HG03139 (cell line): ENCODE data around the gene CDHR5.
"Not testable (repeated sequence)": the region's sequence is repeated elsewhere in the genome, so short reads cannot be mapped to it uniquely, and the experiment has no call there.

ENCODE experiments used
- ATAC-seq: cut with Tn5 transposase; IDR thresholded peaks from one replicate; pipeline ENCODE4 v1.9.1; 2021; ENCODE audit not compliant: unreplicated experiment

The CDHR5 gene

DNA sequence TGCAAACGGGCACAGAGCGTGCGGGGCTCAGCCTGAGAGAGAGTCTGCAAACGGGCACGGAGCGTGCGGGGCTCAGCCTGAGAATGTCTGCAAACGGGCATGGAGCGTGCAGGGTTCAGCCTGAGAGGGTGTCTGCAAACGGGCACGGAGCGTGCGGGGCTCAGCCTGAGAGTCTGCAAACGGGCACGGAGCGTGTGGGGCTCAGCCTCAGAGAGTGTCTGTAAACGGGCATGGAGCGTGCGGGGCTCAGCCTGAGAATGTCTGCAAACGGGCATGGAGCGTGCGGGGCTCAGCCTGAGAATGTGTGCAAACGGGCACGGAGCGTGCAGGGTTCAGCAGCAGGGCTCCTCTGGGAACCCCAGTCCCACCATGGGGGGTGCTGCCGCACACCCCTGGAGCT lies 35.0 kb downstream of the CDHR5 start:
- ATAC-seq, result no peak

DNA sequence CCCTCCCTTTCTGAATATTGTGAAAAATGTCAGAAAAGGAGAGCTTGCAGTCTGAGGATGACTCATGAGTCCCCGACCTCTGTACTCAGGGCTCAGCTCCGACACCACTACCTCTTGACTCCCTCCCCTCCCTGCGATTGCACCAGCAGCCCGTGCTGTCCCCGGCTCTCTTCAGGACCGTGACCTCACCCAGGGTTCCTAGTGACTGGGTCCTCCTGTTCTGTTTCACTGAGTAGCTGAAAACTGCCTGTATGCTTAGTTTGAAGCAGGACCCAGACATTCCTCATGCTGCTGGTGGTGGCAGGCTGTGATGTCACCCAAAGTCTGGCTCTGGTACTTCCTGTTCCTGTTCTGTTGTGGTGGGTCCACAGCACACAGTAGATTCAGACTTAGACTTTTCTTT lies 36.8 kb downstream of the CDHR5 start:
- no peak for ATAC-seq

DNA sequence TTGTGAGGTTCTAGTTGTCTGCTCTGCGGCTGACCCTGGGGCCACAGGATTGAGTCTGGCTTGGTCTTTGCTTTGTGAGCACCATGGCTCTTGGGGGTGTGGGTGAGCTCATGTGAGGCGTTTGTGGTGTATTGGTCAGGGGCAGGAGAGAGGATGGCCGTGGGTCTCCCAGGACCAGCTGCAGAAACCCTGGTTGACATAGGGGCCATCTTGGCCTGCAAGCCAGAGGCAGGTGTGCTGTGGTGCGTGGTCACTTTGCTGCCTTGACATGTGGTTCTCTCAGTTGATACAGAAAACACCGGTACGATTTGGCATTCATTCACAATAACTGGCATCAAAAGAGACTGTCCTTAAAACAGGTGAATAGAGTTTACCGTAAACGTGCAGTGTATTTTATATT lies 37.2 kb downstream of the CDHR5 start:
- ATAC-seq, result no peak

DNA sequence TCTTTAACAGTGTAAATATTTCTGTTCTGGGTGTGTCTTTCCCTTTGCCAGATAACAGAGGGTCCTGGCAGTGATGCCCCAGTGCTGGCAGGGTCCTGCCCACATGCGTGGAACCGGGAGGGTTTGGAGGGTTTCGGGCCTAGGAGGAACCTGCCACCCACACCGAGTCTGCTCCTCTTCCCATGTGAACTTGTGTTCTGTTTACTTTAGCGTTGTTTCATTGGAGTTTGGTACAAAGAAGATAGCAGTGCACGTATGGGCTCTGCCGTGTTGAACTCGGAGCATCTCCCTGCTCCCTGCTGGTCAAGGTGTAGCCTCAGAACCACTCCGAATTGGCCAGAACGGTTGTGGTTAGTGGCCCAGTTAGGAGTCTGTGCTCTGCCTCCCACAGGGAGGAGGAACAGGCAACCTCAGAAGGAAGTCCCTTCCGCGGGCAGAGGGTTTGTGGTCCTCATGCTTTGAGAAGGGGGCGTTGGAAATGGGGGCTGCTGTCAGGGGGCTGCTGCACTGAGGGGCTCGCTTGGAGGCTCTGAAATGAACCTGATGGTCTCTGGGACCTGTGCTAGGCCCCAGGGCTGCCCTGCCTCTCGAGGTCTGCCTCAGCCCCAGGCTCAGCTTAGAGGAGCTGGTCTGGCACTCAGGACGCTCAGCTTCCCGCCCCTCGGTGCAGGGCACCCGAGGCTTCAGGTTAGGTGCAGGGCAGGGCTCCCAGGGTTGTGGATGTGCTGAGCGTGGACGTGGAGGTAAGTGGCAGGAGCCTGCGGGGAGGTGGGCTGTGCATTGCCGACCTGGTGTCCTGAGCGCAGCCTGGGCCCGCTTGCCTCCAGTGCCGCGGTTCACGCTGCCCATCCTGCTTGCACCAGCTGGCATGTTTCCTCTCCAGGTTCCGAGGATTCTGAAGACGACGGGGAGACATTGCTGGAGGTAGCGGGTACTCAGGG lies 38.1 kb downstream of the CDHR5 start:
- no peak for ATAC-seq

DNA sequence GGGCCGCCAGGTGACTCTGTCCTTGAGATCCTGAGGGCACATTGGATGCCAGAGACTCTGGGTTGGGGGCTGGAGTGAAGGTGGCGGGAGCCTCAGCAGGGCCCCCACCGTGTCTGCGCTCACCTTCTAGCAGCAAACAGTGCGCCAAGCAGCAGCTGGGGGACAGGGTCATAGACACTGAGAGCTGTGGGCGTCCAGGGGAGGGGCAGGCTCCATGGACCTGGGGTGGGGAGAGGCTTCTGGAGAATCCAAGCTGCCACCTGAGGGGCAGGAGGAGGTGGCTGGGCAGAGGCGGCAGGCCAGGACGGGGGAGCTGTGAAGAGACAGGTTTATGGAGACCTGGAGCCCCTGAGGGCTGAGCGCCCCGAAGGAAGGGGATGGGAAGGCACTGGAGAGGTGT lies 40.5 kb downstream of the CDHR5 start:
- ATAC-seq, result no peak

DNA sequence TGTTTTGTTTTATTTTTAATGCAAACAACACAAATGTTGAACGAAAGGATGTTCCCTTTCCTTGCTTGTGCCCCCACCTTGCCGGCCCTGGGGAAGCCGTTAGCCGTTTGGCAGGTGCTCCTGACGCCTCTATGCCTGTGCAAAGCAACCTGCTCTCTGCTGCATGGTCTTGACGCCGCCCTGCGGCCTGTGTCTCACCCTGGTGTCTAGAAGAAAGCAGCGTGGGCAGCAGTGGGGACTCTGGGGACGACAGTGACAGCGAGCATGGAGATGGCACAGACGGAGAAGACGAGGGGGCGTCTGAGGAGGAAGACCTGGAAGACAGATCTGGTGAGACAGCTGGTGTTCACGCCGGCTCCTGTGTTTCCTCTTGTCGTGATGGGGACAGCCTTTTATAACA lies 43.0 kb downstream of the CDHR5 start:
- ATAC-seq, result no peak

DNA sequence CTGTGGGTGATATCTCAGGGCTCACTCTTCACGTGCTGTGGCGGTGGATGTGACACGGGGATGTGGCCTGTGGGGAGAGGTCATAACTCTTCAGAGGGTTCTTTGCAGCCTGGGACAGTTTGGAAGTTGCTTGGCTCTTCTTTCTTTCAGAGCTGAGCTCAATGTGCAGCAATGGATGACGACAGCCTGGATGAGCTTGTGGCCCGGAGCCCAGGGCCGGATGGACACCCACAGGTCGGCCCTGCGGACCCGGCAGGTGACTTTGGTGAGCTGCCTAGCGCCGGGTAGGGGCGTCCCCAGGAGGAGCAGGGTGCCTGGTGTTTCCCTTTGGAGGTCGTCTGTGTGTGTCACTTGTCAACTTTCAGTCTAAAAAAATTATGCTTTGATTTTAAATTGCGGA lies 43.4 kb downstream of the CDHR5 start:
- ATAC-seq, result no peak

DNA sequence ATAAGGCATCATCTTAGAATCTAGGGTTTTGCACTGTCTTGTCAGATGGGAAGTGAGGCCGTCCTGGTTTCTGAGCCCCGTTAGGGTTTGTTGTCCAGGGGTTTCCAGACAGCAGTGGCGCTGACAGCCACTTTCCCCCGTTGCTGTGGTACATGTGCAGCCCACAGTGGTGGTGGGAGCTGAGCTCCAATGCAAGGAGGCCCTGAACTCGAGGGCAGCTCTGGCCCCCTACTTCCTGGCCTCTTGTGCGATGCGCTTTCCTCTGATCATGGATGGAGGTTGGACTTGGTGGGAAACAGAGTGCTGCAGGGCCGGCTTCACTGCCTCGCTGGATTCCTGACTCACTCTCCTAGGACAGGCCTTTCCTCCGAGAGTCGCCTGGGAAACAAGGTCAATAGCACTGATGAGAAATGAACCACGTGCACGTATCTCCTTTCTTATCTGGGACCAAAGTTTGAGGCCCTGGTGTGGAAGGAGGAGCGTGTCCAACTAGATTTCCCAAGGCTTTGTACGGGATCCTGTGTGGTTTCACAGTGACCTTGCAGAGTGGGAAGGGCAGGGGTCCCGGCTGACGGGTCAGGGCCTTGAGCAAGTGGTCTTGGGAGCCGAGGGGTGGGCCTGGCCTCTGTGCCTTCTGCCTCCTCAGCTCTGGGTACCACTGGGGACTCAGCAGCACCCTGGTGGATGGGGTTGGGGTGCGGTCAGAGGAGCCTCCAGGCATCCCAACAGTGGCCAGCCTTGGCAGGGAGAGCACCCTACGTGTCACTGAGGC lies 44.7 kb downstream of the CDHR5 start:
- ATAC-seq, result no peak

DNA sequence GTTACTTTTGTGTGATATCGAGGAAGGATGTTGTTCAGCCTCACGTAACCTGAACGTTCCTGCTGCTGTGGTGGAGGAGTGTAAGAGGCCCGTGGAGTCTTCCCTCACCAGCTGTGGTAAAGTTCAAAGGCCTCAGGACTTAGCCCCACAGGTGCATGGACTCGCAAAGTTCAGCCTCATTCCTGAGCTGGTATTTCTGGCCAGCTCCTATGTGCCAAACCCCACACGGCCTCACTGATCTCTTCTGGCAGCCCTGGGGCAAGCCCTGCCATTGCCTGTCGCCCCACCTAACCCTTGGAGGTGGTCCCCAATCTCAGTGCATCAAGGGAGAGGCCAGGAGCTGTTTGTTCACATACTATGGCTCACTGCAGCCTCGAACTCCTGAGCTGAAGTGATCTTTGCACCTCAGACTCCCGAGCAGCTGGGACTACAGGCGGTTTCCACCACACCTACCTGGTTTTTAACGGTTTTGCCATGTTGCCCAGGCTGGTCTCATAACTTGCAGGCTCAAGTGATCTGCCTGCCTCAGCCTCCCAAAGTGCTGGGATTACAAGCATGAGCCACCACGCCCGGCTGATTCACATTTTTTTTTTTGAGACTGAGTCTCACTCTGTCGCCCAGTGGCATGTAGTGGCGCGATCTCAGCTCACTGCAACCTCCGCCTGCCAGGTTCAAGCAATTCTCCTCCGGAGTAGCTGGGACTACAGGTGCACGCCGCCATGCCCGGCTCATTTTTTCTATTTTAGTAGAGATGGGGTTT lies 46.3 kb downstream of the CDHR5 start:
- ATAC-seq, result no peak

DNA sequence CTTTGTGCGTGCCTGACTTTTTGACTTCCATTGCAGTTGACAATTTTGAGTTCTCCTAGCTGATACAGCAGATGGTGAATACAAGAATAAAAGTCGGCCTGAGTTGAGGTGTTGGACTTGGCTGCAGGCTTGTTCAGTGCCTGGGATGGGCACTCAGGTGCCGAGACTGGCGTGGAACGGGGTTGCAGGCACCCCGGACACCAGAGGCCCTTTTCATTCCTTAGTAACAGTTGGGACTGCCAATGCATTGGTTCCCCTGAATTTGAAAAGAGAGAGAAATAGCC lies 47.2 kb downstream of the CDHR5 start:
- ATAC-seq, result no peak

DNA sequence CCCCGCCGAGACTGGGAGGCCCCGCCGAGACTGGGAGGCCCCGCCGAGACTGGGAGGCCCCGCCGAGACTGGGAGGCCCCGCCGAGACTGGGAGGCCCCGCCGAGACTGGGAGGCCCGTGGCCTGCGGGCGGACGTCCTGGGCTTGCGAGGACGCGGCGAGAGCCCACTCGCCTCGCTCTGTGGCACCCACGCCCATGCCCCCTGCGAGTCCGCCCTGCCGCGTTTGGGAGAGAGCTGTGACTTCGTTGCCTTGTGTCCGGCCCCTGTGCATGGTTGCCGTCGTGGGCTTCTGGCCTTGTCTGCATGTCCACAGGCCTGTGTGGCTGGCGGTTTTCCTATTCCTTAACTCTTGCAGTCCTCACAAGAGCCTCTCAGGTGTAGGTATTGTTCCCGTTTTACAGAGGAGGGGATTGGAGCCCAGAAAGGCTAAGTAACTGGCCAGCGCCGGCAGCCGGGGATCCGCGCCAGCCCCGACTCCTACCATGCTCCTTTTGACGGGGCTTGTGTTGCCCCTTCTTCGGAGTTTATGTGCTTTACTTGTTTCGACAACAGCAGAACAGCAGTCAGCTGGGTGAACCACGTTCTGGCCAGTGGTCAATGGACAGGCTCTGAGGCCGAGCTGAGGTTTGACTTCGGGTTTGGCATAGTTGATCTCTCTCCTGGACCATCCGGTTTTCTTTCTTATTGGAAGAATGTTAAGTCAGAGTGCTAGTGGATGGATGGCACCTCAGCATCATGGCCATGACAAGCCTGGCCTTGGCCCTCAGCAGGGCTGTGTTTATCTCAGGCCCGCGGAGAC lies 47.7 kb downstream of the CDHR5 start:
- no peak for ATAC-seq

DNA sequence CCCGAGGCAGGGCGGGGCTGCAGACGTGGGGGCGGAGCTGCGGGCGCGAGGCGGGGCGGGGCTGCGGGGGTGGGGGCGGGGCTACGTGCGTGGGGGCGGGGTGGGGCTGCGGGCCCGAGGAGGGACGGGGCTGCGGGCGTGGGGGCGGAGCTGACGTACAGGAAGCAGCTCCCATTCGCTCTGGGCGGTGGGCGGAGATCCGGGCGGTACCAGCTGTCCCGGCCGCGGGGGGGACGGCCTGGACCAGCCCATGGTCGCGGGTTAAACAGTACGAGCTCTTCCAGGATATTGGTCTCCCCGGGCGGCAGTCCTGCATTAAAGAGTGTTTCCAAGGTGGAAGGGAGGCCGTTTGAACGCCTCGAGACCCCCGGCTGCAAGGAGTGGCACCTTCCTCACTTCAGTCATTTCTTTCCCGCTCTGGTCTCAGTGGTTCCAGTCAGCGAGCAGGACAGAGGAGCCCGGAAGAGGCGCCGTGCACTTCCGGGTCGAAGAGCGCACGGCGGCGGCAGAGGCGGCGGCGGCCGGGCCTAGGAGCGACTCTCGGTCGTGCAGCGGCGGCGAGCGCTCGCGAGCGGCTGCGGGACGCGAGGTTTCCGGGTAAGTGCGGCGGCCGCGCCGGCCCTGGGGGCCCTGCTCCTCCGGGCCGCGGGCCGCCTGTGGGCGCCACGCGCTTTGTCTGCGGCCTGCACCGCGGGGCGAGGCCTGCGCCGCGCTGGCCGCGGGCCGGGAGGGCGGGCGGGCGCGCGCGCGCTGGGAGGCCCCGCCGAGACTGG lies 48.6 kb downstream of the CDHR5 start, which contains the start of gene PHRF1:
Gene PHRF1, plus strand, starts transcription at position 475 of the 773 bp plus-strand sequence. CDS start 5,043 bp downstream, outside the sequence.
- peak; percentile 78 for ATAC-seq

DNA sequence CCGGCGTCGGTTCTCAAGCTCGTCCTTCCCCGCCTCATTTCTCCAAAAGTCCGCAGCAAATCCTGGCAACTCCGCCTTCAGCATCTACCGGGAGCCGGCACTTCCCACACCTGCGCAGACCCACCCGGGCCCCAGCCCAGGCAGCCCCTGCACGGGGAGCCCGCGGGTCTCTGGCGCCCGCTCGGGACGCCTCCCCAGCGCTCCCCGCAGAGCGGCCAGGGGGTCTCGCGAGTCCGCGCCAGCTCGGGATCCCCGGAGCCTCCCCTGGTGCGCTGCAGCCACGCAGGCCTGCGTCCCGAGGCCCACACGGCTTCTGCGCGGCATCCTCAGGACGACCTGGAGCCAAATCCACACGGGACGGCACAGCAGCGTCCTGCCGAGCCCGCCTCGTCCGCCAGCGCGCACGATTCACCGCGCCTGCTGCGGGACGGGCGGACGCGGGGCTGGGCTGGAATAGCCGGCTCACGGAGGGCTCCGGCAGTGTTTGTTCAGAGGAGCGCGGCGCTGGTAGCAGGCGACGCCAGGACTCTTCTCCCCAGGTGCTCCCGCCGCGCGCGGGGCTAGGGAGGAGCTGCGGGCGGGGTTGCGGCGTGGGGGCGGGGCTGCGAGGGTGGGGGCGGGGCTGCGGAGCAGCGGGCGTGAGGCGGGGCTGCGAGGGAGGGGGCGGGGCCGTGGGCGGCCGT lies 49.3 kb downstream of the CDHR5 start:
- peak; percentile 30 for ATAC-seq

DNA sequence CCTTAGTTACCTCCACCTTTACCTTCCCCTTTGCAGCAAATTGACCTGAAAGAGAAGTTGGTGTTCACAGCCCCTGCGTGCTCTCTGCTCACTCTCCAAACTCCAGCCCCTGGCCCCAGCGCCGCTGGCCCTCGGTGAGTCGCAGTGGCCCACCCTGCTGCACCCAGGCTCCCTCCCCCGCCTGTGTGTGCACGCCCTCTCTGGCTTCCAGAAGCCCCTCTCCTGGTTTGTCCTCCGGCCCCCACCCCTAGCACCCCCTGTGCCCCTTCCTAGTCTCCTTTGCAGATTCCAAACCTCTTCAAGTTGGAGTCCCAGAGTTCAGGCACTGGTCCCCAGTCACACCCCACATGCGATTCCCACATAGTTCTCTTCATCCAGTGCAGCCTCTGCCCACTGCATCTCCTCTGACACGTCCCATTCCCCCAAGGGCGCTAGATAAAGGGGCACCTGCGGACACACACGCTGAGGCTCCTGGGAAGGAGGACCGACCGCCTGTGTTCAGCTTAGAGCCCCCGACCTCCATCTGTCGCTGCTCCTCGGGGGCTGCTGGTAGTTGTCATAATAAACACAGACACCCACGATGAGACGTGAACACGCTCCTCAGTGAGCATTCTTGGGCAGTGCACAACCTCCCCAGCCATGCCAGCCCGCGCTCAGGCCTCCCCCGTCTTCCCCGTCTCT lies 50.0 kb downstream of the CDHR5 start:
- ATAC-seq, result no peak

DNA sequence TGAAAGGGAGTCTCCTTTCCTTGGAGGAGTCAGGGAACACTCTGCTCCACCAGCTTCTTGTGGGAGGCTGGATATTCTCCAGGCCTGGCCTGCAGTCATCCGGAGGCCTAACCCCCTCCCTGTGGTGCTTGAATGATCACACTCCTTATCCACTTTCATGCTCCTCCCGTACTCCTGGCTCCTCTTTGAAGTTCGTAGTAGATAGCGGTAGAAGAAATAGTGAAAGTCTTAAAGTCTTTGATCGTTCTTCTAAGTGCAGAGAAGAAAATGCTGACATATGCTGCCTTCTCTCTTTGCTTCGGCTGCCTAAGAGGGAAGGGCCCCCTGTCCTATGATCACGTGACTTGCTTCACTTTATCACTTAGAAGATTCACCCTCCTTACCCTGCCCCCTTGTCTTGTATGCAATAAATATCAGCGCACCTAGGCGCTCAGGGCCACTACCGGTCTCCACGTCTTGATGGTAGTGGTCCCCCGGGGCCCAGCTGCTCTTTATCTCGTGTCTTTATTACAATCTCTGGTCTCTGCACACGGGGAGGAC lies 50.7 kb downstream of the CDHR5 start:
- ATAC-seq, result not testable (repeated sequence)

DNA sequence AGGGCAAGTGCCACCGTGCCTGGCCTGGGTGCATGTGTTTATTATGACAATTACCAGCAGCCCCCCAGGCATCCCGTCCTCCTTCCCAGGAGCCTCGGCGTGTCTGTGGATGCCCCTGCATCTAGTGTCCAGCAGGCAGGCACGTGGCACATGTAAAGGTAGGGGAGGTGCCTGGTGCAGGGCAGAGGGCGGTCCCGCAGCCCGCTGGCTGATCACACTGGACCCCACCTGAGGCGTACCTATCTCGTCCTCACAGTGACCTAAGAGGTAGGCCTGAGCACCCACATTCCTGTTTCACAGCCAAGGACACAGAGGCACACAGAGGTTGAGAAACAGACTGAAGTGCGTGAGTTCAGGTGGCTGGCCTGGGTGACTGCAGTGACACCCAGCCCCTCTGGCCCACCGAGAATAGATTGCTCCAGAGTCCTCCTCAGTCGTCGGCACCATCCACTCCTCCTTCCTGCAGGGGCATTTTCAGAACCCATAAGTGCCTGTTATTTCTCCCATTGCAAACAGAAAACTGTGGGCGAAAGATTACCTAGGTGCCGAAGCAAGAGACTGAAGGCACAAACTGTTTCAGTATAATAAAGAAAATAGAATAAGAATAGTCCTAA lies 51.5 kb downstream of the CDHR5 start:
- ATAC-seq, result no peak

DNA sequence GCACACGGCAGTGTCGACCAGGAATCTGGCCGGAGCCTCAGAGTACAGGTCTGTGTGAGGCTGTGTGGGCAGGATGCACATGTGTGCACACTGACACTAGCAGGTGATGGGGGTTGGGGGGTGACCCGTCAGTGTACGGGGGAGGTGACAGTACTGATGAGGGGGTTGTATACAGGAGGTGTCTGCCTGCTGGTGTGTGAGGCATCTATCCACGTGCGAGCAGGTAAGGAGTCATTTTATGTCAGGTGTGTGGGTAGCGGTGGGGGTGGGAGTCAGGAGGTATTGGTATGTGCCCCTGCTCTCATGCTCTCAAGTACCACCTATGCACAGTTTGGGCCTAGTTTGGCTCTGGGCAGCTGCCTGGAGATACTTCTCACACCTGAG lies 53.0 kb downstream of the CDHR5 start:
- no peak for ATAC-seq
